BLaER1 (cell line): ENCODE data around the gene KANSL2.
"Not testable (repeated sequence)": the region's sequence is repeated elsewhere in the genome, so short reads cannot be mapped to it uniquely, and the experiment has no call there.

ENCODE experiments used
- H3K27ac ChIP-seq: shearing (Covaris generic); formaldehyde crosslinking; 2 replicates; pipeline ENCODE4 v1.8.1; 2022
- H3K27me3 ChIP-seq: shearing (Covaris generic); formaldehyde crosslinking; 2 replicates; pipeline ENCODE4 v1.8.1; 2022
- H3K36me3 ChIP-seq: shearing (Covaris generic); formaldehyde crosslinking; 2 replicates; pipeline ENCODE4 v1.8.1; 2022
- H3K4me1 ChIP-seq: shearing (Covaris generic); formaldehyde crosslinking; 2 replicates; pipeline ENCODE4 v1.8.1; 2022
- H3K4me2 ChIP-seq: shearing (Covaris generic); formaldehyde crosslinking; 2 replicates; pipeline ENCODE4 v1.8.1; 2022
- H3K4me3 ChIP-seq: shearing (Covaris generic); formaldehyde crosslinking; 2 replicates; pipeline ENCODE4 v1.8.1; 2022
- H3K9ac ChIP-seq: shearing (Covaris generic); formaldehyde crosslinking; 2 replicates; pipeline ENCODE4 v1.8.1; 2022
- H3K9me3 ChIP-seq: shearing (Covaris generic); formaldehyde crosslinking; 2 replicates; pipeline ENCODE4 v1.8.1; 2022
- H4K20me1 ChIP-seq: shearing (Covaris generic); formaldehyde crosslinking; 2 replicates; pipeline ENCODE4 v1.8.1; 2022
- Cebpa-rat ChIP-seq: shearing (Covaris generic); IDR thresholded peaks from 2 replicates; pipeline ENCODE4 v1.8.1; 2022

The KANSL2 gene

DNA sequence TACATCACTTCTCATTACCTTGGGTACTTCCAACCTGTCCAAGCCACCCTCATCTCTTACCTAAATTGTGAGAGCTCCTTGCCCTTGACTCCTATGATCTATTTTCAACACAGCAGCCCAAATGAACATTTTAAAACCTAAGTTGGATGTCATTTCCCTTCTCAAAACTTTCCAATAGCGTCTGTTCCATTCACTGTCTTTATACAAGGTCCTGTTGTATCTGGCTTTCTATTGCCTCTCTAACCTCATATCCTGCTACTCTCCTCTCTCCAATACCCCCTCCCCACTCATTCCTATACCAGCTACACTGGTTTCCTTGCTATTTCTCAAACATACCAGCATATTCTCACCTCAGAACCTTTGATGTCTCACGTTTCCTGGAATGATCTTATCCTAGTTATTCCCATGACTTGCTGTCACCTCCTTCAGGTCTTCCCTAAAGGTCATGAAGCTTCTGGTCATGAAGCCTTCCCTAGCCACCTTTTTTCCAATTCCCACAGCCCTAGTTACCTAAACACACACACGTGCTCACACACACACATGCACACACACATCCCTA, 4.1 kb upstream of the KANSL2 start:
- peaks cover 34% of the 10 kb centered on the region for H3K36me3 ChIP-seq
- no peak overlapping the region for H3K4me2 ChIP-seq
- H3K4me3 ChIP-seq, result no peak overlapping the region
- no peak overlapping the region for H3K27ac ChIP-seq
- H3K9ac ChIP-seq, result no peak overlapping the region
- TF ChIP-seq Cebpa-rat, result no peak
- H3K27me3 ChIP-seq, result no peaks in the 10 kb centered on the region
- no peaks in the 10 kb centered on the region for H3K9me3 ChIP-seq
- peaks cover 29% of the 10 kb centered on the region for H4K20me1 ChIP-seq
- peaks cover 8% of the 10 kb centered on the region for H3K4me1 ChIP-seq

DNA sequence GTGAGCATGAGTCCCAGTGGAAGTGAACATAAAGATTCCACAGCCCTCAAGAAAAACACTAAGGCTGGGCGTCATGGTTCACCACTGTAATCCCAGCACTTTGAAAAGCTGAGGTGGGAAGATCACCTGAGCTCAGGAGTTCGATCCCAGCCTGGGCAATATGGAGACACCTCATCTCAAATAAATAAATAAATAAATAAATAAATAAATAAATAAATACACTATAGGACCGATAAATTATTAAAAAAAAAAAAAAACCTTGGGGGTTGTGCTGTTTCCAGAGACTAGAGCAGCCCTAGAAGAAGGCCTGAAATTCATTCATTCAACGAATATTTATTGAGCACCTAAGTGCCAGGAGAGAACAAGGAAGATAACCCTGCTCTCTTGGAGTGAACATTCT, 1.5 kb upstream of the KANSL2 start:
- TF ChIP-seq Cebpa-rat, result no peak
- Histone ChIP-seq H3K9me3 (no peaks in the 10 kb centered on the region), H3K36me3 (peaks cover 28% of the 10 kb centered on the region), H3K4me3 (no peak overlapping the region), H3K9ac (no peak overlapping the region), H3K4me1 (peaks cover 34% of the 10 kb centered on the region), H3K27me3 (no peaks in the 10 kb centered on the region), H3K4me2 (no peak overlapping the region), H4K20me1 (peaks cover 29% of the 10 kb centered on the region), H3K27ac (no peak overlapping the region)

DNA sequence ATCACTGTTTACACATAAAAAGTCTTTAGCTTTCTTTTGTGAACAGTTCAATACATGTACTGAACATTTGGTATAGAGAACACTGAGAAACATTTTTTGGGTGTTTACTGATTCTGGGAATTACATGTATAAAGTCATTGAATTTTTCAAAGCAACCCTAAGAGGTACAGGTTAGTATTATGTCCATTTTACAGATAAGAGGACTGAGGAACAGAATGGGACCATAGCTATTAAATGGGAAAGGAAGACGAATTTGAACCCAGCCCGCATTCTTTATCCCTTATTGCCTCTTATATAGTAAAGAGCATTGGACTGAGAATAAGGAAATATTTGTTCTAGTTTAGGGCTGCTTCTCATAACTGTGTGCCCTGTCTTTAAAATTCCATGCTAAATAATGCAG, 889 bp upstream of the KANSL2 start:
- H3K36me3 ChIP-seq, result peaks cover 28% of the 10 kb centered on the region
- H3K4me3 ChIP-seq, result peak overlapping the region; percentile 91
- no peak for TF ChIP-seq Cebpa-rat
- H4K20me1 ChIP-seq, result peaks cover 34% of the 10 kb centered on the region
- H3K27me3 ChIP-seq, result no peaks in the 10 kb centered on the region
- H3K9me3 ChIP-seq, result no peaks in the 10 kb centered on the region
- no peak overlapping the region for H3K27ac ChIP-seq
- H3K4me2 ChIP-seq, result peak overlapping the region; percentile 79
- H3K4me1 ChIP-seq, result peaks cover 40% of the 10 kb centered on the region
- peak overlapping the region; percentile 81; the same call in 1 of the 2 replicates for H3K9ac ChIP-seq

DNA sequence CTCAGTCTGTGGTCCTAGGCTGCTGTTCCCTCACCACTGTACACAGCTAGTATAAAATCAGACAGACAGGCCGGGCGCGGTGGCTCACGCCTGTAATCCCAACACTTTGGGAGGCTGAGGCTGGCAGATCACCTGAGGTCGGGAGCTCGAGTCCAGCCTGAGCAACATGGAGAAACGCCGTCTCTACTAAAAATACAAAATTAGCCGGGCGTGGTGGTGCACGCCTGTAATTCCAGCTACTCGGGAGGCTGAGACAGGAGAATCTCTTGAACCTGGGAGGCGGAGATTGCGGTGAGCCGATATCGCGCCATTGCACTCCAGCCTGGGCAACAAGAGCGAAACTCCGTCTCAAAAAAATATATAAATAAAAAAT, 481 bp upstream of the KANSL2 start:
- H3K9ac ChIP-seq, result peak overlapping the region; percentile 81
- peak overlapping the region; percentile 96 for H3K27ac ChIP-seq
- H3K36me3 ChIP-seq, result peaks cover 31% of the 10 kb centered on the region

DNA sequence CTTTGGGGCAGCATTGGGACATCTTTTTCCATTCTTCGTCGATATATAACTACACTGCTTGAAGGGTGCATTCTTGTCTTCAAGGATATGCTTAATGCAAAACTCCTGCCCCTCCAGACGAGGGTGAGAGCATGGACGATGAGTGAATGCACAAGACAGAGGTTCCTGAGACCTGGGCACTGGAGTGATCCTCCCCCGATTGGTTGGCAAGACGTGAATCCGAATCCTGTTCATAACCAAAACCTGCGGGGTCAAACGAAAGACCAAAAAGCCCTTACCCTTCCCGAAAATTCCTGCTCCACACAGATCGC, 684 bp downstream of the KANSL2 start:
- Histone ChIP-seq H4K20me1 (peaks cover 50% of the 10 kb centered on the region), H3K4me1 (peaks cover 48% of the 10 kb centered on the region), H3K4me3 (peak overlapping the region; percentile 91), H3K27ac (peak overlapping the region; percentile 96), H3K27me3 (no peaks in the 10 kb centered on the region), H3K36me3 (peaks cover 42% of the 10 kb centered on the region), H3K4me2 (peak overlapping the region; percentile 84), H3K9ac (peak overlapping the region; percentile 98), H3K9me3 (no peaks in the 10 kb centered on the region)
- no peak for TF ChIP-seq Cebpa-rat

More for the DNA sequence above, 481 bp upstream of the KANSL2 start:
- peaks cover 38% of the 10 kb centered on the region for H4K20me1 ChIP-seq
- H3K4me3 ChIP-seq, result peak overlapping the region; percentile 91
- not testable (repeated sequence) for H3K9me3 ChIP-seq, H3K27me3 ChIP-seq
- H3K4me1 ChIP-seq, result peaks cover 44% of the 10 kb centered on the region
- peak overlapping the region; percentile 79 for H3K4me2 ChIP-seq

DNA sequence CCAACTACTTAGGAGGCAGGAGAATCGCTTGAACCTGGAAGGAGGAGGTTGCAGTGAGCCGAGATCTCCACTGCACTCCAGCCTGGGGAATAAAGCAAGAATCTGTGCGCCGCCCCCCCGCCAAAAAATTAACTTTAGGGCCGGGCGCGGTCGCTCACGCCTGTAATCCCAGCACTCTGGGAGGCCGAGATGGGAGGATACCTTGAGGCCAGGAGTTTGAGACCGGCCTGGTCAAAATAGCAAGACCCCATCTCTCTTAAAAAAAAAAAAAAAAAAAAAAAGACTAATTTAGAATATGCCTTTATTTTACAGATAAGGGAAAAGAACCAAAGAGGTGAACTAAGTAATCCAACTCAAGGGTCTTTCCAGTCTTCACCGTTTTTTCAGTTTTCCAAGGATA, 1.2 kb downstream of the KANSL2 start:
- Histone ChIP-seq H3K4me2 (peak overlapping the region; percentile 84), H4K20me1 (peaks cover 55% of the 10 kb centered on the region), H3K4me1 (peaks cover 48% of the 10 kb centered on the region), H3K9me3 (no peaks in the 10 kb centered on the region), H3K27me3 (no peaks in the 10 kb centered on the region), H3K27ac (peak overlapping the region; percentile 96), H3K9ac (peak overlapping the region; percentile 98), H3K4me3 (peak overlapping the region; percentile 91), H3K36me3 (peaks cover 47% of the 10 kb centered on the region)
- no peak for TF ChIP-seq Cebpa-rat

DNA sequence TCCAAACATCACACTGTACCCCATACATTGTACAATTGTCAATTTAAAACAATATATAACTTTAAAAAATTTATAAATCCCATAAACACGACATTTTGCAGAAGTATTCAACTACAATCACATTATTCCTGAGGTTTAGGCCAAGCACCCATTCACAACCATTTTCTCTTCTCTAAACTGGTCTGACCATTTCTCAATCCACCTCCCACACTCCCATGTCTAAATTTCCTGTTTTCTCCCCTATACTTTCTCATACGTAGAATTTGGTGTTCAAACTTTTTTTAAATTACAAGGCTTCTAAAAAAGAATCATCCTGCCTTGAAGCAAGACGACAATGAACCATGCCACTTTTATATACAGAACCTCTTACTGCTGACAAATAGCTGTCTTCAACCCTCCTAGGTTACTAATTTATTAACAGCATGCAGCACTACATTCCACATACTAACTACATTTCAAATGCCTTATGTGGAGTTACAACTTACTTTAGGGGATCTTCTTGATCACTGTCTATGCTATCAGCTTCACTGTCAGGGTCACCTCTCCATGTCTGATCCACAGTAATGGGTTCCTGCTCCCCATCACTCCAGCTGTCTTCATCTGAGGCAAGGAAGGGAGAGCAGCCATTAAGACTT, 3.4 kb downstream of the KANSL2 start:
- H3K36me3 ChIP-seq, result peaks cover 69% of the 10 kb centered on the region
- H3K4me2 ChIP-seq, result peak overlapping the region; percentile 84
- peak overlapping the region; percentile 3; the same call in 1 of the 2 replicates for H3K4me3 ChIP-seq
- peaks cover 48% of the 10 kb centered on the region for H3K4me1 ChIP-seq
- H4K20me1 ChIP-seq, result peaks cover 77% of the 10 kb centered on the region
- H3K9ac ChIP-seq, result 0 out of 2 replicates have a peak overlapping the region, but pooled peaks have one; percentile 98
- no peaks in the 10 kb centered on the region for H3K9me3 ChIP-seq
- H3K27me3 ChIP-seq, result no peaks in the 10 kb centered on the region
- no peak overlapping the region for H3K27ac ChIP-seq
- no peak for TF ChIP-seq Cebpa-rat

DNA sequence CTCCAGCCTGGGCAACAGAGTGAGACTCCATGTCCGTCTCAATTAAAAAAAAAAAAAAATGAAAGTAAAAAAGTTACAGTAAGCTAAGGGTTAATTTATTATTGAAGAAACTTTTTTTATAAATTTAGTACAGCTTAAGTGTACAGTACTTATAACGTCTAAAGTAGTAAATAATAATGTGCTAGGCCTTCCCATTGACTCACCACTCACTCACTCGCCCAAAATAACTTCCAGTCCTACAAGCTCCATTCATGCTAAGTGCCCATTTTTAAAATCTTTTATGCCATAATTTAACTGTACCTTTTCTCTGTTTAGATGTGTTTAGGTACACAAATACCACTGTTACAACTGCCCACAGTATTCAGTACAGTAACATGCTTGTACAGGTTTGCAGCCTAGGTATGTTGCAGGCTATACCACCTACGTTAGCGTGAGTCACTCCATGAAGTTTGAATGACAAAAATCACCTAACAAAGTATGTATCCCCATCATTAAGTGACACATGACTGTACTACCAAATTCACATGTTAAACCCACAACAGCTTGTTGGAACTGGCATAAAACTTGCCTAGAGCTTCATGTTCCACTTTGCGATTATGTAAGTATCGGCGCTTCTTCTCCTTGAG, 10.7 kb downstream of the KANSL2 start:
- no peak overlapping the region for H3K9ac ChIP-seq
- no peaks in the 10 kb centered on the region for H3K9me3 ChIP-seq
- no peak for TF ChIP-seq Cebpa-rat
- peaks cover 98% of the 10 kb centered on the region for H3K36me3 ChIP-seq
- no peaks in the 10 kb centered on the region for H3K4me1 ChIP-seq
- no peak overlapping the region for H3K4me2 ChIP-seq
- H3K4me3 ChIP-seq, result no peak overlapping the region
- H4K20me1 ChIP-seq, result peaks cover 98% of the 10 kb centered on the region
- no peak overlapping the region for H3K27ac ChIP-seq
- H3K27me3 ChIP-seq, result no peaks in the 10 kb centered on the region

DNA sequence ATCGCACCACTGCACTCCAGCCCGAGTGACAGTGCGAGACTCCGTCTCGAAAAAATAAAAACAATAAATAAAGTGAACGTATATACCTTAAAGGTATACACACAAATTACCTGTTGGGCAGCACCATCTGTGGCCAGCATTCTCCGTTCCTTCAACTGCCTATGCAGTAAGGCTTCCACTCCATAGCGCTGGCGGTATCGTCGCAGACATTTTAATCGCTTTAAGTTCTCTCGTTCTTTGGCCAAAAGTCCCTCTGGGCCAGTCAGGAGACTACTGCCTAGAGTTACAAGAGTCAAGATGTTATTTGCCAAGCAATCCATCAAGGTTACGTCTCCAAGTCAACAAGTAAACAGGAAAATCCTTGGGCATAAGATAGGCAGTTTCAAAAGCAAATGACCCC, 13.0 kb downstream of the KANSL2 start:
- Histone ChIP-seq H3K27ac (no peak overlapping the region), H3K4me3 (no peak overlapping the region), H3K9ac (no peak overlapping the region), H3K36me3 (peaks cover 98% of the 10 kb centered on the region), H3K9me3 (no peaks in the 10 kb centered on the region), H4K20me1 (peaks cover 81% of the 10 kb centered on the region), H3K4me2 (no peak overlapping the region), H3K4me1 (no peaks in the 10 kb centered on the region), H3K27me3 (no peaks in the 10 kb centered on the region)
- TF ChIP-seq Cebpa-rat, result no peak

DNA sequence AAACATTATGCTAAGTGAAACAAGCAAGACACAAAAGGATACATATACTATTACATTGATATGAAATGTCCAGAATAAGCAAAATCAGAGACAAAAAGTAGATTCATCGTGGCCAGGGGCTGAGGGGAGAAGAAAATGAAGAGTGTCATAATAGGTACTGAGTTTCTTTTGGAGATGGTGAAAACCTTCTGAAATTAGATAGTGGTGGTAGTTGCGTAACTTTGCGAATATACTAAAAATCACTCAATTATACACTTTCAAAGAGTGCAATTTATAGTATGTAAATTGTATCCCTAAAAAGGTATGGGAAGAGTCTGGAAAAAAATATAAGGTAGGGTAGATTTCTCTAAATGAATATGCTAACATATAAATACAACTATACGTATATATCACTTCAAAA, 22.2 kb downstream of the KANSL2 start:
- Histone ChIP-seq H3K27ac (no peak overlapping the region), H3K9ac (no peak overlapping the region), H4K20me1 (peaks cover 63% of the 10 kb centered on the region), H3K4me2 (no peak overlapping the region), H3K36me3 (peaks cover 92% of the 10 kb centered on the region), H3K4me1 (no peaks in the 10 kb centered on the region), H3K27me3 (no peaks in the 10 kb centered on the region), H3K4me3 (no peak overlapping the region), H3K9me3 (no peaks in the 10 kb centered on the region)
- TF ChIP-seq Cebpa-rat, result peak; percentile 56; the same call in 1 of the 2 replicates
